SU-DHL-6 (cell line): ENCODE results near the gene PGGHG.

Source experiments
- H2AFZ ChIP-seq: fragments of 200-600 bp; sonication (generic); 2 replicates; pipeline ENCODE4 v1.6.1; 2014; ENCODE audit warnings: low read depth, mild to moderate bottlenecking, moderate library complexity, mixed read lengths, antibody characterized with exemption, low read length; ENCODE audit not compliant: severe bottlenecking
- H3F3A ChIP-seq: fragments of 200-600 bp; shearing (Covaris generic); 2 replicates; pipeline ENCODE4 v1.6.0; 2016; ENCODE audit warnings: antibody characterized with exemption, mild to moderate bottlenecking; ENCODE audit not compliant: insufficient read depth
- H3K27ac ChIP-seq: fragments of 200-600 bp; sonication (generic); 2 replicates; pipeline ENCODE4 v1.5.1; 2016; ENCODE audit warnings: low read depth, mild to moderate bottlenecking, low read length, moderate library complexity, mixed read lengths
- H3K27me3 ChIP-seq: fragments of 200-600 bp; sonication (generic), shearing (Covaris generic); 2 replicates; pipeline ENCODE4 v1.6.0; 2014; ENCODE audit warnings: mild to moderate bottlenecking, low read length
- H3K36me3 ChIP-seq: fragments of 200-600 bp; sonication (generic); 2 replicates; pipeline ENCODE4 v1.6.1; 2014; ENCODE audit warnings: mild to moderate bottlenecking, low read length, mixed read lengths
- H3K4me2 ChIP-seq: fragments of 300-600, 200-600 bp; shearing (Covaris generic), sonication (generic); 2 replicates; pipeline ENCODE4 v1.6.0; 2014; ENCODE audit warnings: low read length, low read depth, mild to moderate bottlenecking; ENCODE audit not compliant: poor library complexity, severe bottlenecking
- H3K4me3 ChIP-seq: fragments of 200-600 bp; sonication (generic); 2 replicates; pipeline ENCODE4 v1.5.1; 2014; ENCODE audit warnings: antibody characterized with exemption, low read length, mild to moderate bottlenecking, mixed read lengths; ENCODE audit not compliant: insufficient read depth, poor library complexity, severe bottlenecking
- H3K79me2 ChIP-seq: fragments of 200-600 bp; sonication (generic); 2 replicates; pipeline ENCODE4 v1.6.1; 2014; ENCODE audit warnings: mild to moderate bottlenecking, low read length, moderate library complexity; ENCODE audit not compliant: insufficient read depth
- H3K9ac ChIP-seq: fragments of 200-600 bp; sonication (generic); 2 replicates; pipeline ENCODE4 v1.7.0; 2014; ENCODE audit warnings: mild to moderate bottlenecking, low read length
- H3K9me2 ChIP-seq: fragments of 200-600 bp; sonication (generic); replicated peaks from 2 replicates; pipeline ENCODE4 v1.6.1; 2014; ENCODE audit warnings: low read length; ENCODE audit not compliant: insufficient read depth
- H3K9me3 ChIP-seq: fragments of 200-600 bp; sonication (generic); 2 replicates; pipeline ENCODE4 v1.6.1; 2014; ENCODE audit warnings: low read length, mixed read lengths; ENCODE audit not compliant: insufficient read depth
- H4K20me1 ChIP-seq: fragments of 200-600 bp; sonication (generic); 2 replicates; pipeline ENCODE4 v1.6.1; 2014; ENCODE audit warnings: low read depth, mild to moderate bottlenecking, antibody characterized with exemption, low read length, moderate library complexity, mixed read lengths
- CTCF ChIP-seq: fragments of 200-600 bp; sonication (generic); IDR thresholded peaks from one replicate; pipeline ENCODE4 v1.5.1; 2017; ENCODE audit warnings: antibody characterized with exemption, mild to moderate bottlenecking, low read length, moderate library complexity; ENCODE audit not compliant: insufficient read depth, poor library complexity, severe bottlenecking
- EZH2phosphoT487 ChIP-seq: fragments of 200-600 bp; sonication (generic), shearing (Covaris generic); conservative IDR thresholded peaks from 2 replicates; pipeline ENCODE4 v1.6.1; 2018; ENCODE audit warnings: mild to moderate bottlenecking, antibody characterized with exemption, low read length, moderate library complexity, mixed read lengths

PGGHG gene

GRCh38 chr11:255816-256215 is 33.1 kb upstream of the PGGHG start:
- Histone ChIP-seq H2AFZ (no peak overlapping the region), H3F3A (peaks cover 6% of the 10 kb centered on the region; the same call in 1 of the 2 replicates), H3K9me3 (no peaks in the 10 kb centered on the region), H3K4me3 (no peak overlapping the region), H3K9ac (no peak overlapping the region), H3K27me3 (no peaks in the 10 kb centered on the region), H3K79me2 (no peaks in the 10 kb centered on the region), H3K4me2 (no peak overlapping the region), H4K20me1 (no peaks in the 10 kb centered on the region), H3K9me2 (no peaks in the 10 kb centered on the region), H3K36me3 (peaks cover 6% of the 10 kb centered on the region; the same call in 1 of the 2 replicates), H3K27ac (no peak overlapping the region)
- TF ChIP-seq EZH2phosphoT487 (no peak), CTCF (no peak)

GRCh38 chr11:256952-257737 is 31.8 kb upstream of the PGGHG start:
- Histone ChIP-seq H3K4me2 (no peak overlapping the region), H3K27ac (no peak overlapping the region), H2AFZ (no peak overlapping the region), H3F3A (peaks cover 6% of the 10 kb centered on the region; the same call in 1 of the 2 replicates), H3K27me3 (no peaks in the 10 kb centered on the region), H3K4me3 (no peak overlapping the region), H3K9me2 (no peaks in the 10 kb centered on the region), H3K9ac (no peak overlapping the region), H3K79me2 (no peaks in the 10 kb centered on the region), H4K20me1 (no peaks in the 10 kb centered on the region), H3K9me3 (no peaks in the 10 kb centered on the region), H3K36me3 (0 out of 2 replicates have a peak, but pooled peaks cover 2% of the 10 kb centered on the region)
- TF ChIP-seq CTCF (no peak), EZH2phosphoT487 (no peak)

- Histone ChIP-seq H3K4me3 (no peak overlapping the region), H3K9me2 (no peaks in the 10 kb centered on the region), H3F3A (peaks cover 6% of the 10 kb centered on the region; the same call in 1 of the 2 replicates), H2AFZ (no peak overlapping the region), H3K27me3 (no peaks in the 10 kb centered on the region), H3K27ac (no peak overlapping the region), H3K9me3 (no peaks in the 10 kb centered on the region), H3K9ac (no peak overlapping the region), H4K20me1 (no peaks in the 10 kb centered on the region), H3K4me2 (no peak overlapping the region), H3K79me2 (no peaks in the 10 kb centered on the region), H3K36me3 (no peaks in the 10 kb centered on the region)
- TF ChIP-seq EZH2phosphoT487, result no peak
- TF ChIP-seq CTCF, result no peak
Observed at GRCh38 chr11:257766-258493, 31.0 kb upstream of the PGGHG start.
